Neural progenitor cell (in vitro differentiated cells): ENCODE measurements around the gene UQCC2.

Source experiments
- EZH2 ChIP-seq: fragments of 200-600 bp; sonication (generic); IDR thresholded peaks from 2 replicates; pipeline ENCODE4 v1.6.1; 2017; ENCODE audit warnings: antibody characterized with exemption, mild to moderate bottlenecking, moderate library complexity
- EZH2phosphoT487 ChIP-seq: fragments of 200-600 bp; sonication (generic); IDR thresholded peaks from 2 replicates; pipeline ENCODE4 v1.6.1; 2017; ENCODE audit warnings: antibody characterized with exemption
- TF ChIP-seq, protein P1 (sequence below): fragments of 200-600 bp; sonication (generic); IDR thresholded peaks from 2 replicates; pipeline ENCODE4 v1.5.1; 2017; ENCODE audit warnings: antibody characterized with exemption, mild to moderate bottlenecking

DNA sequence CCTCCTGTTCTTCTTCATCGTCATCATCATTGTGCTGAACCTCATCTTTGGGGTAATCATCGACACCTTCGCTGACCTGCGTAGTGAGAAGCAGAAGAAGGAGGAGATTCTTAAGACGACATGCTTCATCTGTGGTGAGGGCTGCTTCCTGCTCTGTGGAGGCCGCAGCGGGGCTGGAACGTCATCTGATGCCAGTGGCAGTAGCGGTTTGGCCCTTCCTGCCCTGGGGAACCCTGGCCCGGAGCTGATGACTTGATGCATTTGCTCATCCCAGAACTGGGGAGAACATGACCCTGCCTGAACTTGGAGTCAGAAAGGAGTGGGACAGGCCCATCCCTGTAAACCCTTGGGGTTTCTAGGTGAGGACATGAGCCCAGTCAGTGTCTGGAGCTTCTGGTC, 18.7 kb downstream of the UQCC2 start:
- TF ChIP-seq, protein P1, sequence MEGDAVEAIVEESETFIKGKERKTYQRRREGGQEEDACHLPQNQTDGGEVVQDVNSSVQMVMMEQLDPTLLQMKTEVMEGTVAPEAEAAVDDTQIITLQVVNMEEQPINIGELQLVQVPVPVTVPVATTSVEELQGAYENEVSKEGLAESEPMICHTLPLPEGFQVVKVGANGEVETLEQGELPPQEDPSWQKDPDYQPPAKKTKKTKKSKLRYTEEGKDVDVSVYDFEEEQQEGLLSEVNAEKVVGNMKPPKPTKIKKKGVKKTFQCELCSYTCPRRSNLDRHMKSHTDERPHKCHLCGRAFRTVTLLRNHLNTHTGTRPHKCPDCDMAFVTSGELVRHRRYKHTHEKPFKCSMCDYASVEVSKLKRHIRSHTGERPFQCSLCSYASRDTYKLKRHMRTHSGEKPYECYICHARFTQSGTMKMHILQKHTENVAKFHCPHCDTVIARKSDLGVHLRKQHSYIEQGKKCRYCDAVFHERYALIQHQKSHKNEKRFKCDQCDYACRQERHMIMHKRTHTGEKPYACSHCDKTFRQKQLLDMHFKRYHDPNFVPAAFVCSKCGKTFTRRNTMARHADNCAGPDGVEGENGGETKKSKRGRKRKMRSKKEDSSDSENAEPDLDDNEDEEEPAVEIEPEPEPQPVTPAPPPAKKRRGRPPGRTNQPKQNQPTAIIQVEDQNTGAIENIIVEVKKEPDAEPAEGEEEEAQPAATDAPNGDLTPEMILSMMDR = no peak
- TF ChIP-seq EZH2phosphoT487 (no peak), EZH2 (no peak)
